ENCODE data around the gene CNTNAP1. TPM values are rescaled to one million over a fixed set of nuclear protein-coding genes. Genes with fewer than 3 reads are reported as not detected.

The CNTNAP1 gene
- 53.7 and 62.9 TPM in 2 replicates for polyA plus RNA-seq (2011; rRNA removed)
- polyA minus RNA-seq (2011; rRNA and poly(A)+ RNA removed) = 36.8 and 45.7 TPM in 2 replicates

DNA sequence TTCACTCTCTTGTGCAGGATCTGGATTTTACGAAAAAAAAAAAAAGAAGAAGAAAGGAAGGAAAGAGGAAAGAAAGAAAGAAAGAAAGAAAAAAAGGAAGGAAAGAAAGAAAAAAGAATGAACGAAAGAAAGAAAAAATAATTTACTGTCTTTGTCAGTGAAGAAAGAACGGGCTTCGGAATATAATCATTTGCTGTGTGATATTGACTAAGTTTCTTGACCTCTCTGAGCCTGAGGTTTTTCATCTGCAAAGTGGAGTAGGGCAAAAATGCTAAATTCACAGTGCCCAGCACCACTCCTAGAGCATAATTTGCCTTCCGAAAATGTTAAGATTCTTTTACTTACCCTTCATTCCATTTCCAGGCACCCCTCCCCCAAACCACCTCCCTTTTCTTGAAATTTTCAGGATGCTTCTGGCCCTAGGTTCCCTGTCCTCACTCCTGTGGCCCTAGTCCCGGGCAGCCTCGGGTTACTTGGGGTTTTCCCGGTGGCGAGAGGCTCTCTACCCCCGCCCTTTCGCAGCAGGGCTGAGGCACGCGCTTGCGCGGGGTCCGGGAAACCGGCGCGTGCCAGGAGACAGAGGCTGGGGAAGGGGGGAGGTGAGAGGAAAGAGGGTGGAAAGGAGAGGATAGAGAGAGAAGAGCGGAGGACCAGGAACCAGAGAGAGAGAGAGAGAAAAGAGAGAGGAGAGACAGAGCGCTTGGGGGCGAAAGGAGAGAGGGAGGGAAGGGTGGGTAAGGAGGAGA, at the start of gene CNTNAP1:
CNTNAP1 (plus strand) TSS at position 556 of the 746 bp plus-strand sequence. CDS start 299 bp downstream, outside the sequence.
- H3K27me3 ChIP-seq (ENCODE audit: control insufficient read depth, insufficient read depth, low read length) = no peaks in the 10 kb centered on the region
- ChIA-PET CTCF (interaction anchor here (2.4 kb wide), 1 partner anchor 104 kb away, joined by 17 read pairs; the partner anchor contains the start of gene PSMC3IP), POLR2A (interaction anchor here (0.6 to 1.7 kb wide), 3 partner anchors 11 to 247 kb away, joined by 5 to 7 read pairs (median 7); partner anchors contain the start of gene PSMC3IP)
- no peak for DNase-seq (ENCODE audit: low read depth, low spot score)
- peak within 1 kb of the TSS; percentile 81 for H3K27ac ChIP-seq (ENCODE audit: low read depth, low read length)
- no peaks in the 10 kb centered on the region; the same call in 1 of the 2 replicates for H3K9me3 ChIP-seq (ENCODE audit: control insufficient read depth, insufficient read depth, low read length)
- TF ChIP-seq, protein P1, sequence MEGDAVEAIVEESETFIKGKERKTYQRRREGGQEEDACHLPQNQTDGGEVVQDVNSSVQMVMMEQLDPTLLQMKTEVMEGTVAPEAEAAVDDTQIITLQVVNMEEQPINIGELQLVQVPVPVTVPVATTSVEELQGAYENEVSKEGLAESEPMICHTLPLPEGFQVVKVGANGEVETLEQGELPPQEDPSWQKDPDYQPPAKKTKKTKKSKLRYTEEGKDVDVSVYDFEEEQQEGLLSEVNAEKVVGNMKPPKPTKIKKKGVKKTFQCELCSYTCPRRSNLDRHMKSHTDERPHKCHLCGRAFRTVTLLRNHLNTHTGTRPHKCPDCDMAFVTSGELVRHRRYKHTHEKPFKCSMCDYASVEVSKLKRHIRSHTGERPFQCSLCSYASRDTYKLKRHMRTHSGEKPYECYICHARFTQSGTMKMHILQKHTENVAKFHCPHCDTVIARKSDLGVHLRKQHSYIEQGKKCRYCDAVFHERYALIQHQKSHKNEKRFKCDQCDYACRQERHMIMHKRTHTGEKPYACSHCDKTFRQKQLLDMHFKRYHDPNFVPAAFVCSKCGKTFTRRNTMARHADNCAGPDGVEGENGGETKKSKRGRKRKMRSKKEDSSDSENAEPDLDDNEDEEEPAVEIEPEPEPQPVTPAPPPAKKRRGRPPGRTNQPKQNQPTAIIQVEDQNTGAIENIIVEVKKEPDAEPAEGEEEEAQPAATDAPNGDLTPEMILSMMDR (IDR thresholded peaks at IDR 0.05; ENCODE audit: low read depth, low read length) = no peak
- peak within 1 kb of the TSS; percentile 78 for H3K4me3 ChIP-seq (ENCODE audit: low read depth, low read length)

DNA sequence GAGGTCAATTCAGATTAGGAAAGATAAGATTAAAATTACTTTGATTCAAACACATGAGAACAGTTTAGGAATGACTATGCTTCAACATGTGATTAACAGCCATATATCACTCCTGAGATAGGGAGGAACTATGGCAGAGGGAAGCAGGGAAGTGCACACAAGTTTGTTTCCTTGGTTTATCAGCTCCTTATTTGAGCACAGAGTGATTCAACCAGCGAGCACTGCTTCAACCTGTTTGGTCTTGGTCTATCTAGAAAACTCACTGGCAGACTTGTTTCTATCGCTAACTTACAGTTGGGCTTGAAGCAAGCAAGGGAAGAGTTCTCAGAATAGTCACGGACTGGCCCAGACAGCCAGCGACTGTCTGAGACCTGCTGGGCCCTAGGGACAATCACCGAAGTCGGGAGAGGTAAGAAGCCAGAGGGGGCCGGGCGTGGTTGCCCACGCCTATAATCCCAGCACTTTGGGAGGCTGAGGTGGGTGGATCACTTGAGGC, 49.3 kb upstream of the CNTNAP1 start:
- H3K27ac ChIP-seq (ENCODE audit: low read depth, low read length) = no peak overlapping the region
- no peaks in the 10 kb centered on the region for H3K9me3 ChIP-seq (ENCODE audit: control insufficient read depth, insufficient read depth, low read length)
- TF ChIP-seq, protein P1 (IDR thresholded peaks at IDR 0.05; ENCODE audit: low read depth, low read length) = no peak
- no peak for DNase-seq (ENCODE audit: low read depth, low spot score)
- H3K27me3 ChIP-seq (ENCODE audit: control insufficient read depth, insufficient read depth, low read length) = peaks cover 1% of the 10 kb centered on the region
- no peak overlapping the region for H3K4me3 ChIP-seq (ENCODE audit: low read depth, low read length)
- POLR2A ChIA-PET = no interaction called here
- CTCF ChIA-PET = no interaction called here

DNA sequence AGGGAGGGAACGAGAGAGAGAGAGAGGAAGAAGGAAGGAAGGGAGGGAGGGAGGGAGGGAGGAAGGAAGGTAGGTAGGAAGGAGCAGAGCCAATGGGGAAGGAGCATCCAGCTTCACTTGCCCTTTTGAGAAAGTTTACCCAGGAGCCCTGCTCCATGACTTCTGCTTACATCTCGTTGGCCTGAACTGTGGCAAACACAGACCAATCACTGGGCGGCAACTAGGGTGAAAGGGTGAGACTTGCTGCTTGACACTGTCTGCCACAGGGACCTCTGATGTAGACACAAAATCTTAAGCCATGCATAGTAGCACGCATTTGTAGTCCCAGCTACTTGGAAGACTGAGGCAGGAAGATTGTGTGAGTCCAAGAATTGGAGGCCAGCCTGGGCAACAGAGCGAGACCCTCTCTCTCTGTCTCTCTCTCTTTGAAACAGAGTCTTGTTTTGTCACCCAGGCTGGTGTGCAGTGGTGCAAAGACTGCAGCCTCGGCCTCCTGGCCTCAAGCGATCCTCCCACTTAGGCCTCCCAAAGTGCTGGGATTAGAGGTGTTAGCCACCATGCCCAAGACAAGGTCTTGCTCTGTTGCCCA, 42.7 kb upstream of the CNTNAP1 start:
- ChIA-PET CTCF (interaction anchor here (0.7 kb wide), 1 partner anchor 652 kb away, joined by 4 read pairs; no protein-coding TSS in a partner anchor), POLR2A (no interaction called here)
- no peak for DNase-seq (ENCODE audit: low read depth, low spot score)
- Histone ChIP-seq H3K9me3 (ENCODE audit: control insufficient read depth, insufficient read depth, low read length) (no peaks in the 10 kb centered on the region), H3K27me3 (ENCODE audit: control insufficient read depth, insufficient read depth, low read length) (peaks cover 17% of the 10 kb centered on the region), H3K4me3 (ENCODE audit: low read depth, low read length) (no peak overlapping the region), H3K27ac (ENCODE audit: low read depth, low read length) (no peak overlapping the region)
- TF ChIP-seq, protein P1 (IDR thresholded peaks at IDR 0.05; ENCODE audit: low read depth, low read length) = no peak

DNA sequence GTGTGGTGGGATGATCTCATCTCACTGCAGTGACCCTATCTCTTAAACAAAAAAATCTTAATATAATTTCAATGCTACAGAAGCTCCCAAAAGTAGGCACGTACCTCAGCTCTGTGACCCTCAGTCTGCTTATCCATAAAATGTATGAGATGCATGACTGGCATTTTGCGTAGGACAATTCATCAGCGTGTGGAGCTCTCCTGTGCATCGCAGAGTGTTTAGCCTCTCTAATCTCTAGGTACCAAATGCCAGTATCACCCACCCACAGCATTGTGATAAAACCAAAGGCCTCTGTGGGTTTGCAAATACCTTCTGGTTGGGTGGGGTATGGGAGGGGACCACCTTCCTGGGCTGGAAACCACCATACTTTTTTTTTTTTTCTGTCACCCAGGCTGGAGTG, 42.2 kb upstream of the CNTNAP1 start:
- ChIA-PET POLR2A (no interaction called here), CTCF (no interaction called here)
- DNase-seq (ENCODE audit: low read depth, low spot score) = no peak
- TF ChIP-seq, protein P1 (IDR thresholded peaks at IDR 0.05; ENCODE audit: low read depth, low read length) = no peak
- peaks cover 17% of the 10 kb centered on the region for H3K27me3 ChIP-seq (ENCODE audit: control insufficient read depth, insufficient read depth, low read length)
- no peaks in the 10 kb centered on the region for H3K9me3 ChIP-seq (ENCODE audit: control insufficient read depth, insufficient read depth, low read length)
- H3K4me3 ChIP-seq (ENCODE audit: low read depth, low read length) = no peak overlapping the region
- no peak overlapping the region for H3K27ac ChIP-seq (ENCODE audit: low read depth, low read length)

DNA sequence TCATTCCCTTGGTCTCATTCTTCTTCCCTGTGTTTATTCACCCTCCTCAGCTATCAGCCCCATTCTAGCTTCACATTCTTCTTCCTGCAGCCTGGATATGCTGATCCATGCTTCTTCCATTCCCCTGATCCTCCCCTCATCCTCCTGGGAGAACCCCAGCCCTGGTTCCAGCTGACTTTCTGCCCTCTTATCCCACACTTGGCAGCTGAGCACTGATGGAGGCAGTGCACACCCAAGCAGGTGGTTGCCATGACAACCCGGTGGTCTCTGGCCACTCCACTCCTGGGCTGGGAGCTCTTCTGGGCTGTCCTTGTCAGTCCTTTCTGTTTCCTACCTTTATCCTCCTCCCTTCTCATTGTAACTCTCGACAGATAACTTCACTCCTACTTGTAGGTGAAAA, 40.0 kb upstream of the CNTNAP1 start:
- Histone ChIP-seq H3K9me3 (ENCODE audit: control insufficient read depth, insufficient read depth, low read length) (no peaks in the 10 kb centered on the region), H3K27ac (ENCODE audit: low read depth, low read length) (no peak overlapping the region), H3K27me3 (ENCODE audit: control insufficient read depth, insufficient read depth, low read length) (peaks cover 24% of the 10 kb centered on the region), H3K4me3 (ENCODE audit: low read depth, low read length) (no peak overlapping the region)
- CTCF ChIA-PET = interaction anchor here (1.0 kb wide), 1 partner anchor 182 kb away, joined by 3 read pairs; the partner anchor contains the start of gene BECN1
- TF ChIP-seq, protein P1 (IDR thresholded peaks at IDR 0.05; ENCODE audit: low read depth, low read length) = no peak
- POLR2A ChIA-PET = no interaction called here
- no peak for DNase-seq (ENCODE audit: low read depth, low spot score)

Measured in AG04450 (cell line).